Progenitor cell of endocrine pancreas (in vitro differentiated cells): ENCODE data around the gene LSS. TPM values are rescaled to one million over a fixed set of nuclear protein-coding genes. Genes with fewer than 3 reads are reported as not detected.
A peak's percentile ranks its signal among the peaks of the same experiment; 100 is the strongest.

ENCODE experiments used
- DNase-seq: peaks from one replicate; pipeline ENCODE4 v3.0.0; 2021; ENCODE audit warnings: low spot score; ENCODE audit not compliant: unreplicated experiment
- H3K27ac Mint-ChIP-seq: 2 replicates; pipeline ENCODE4 v1.8.0; 2021; ENCODE audit warnings: mild to moderate bottlenecking, moderate library complexity, mixed read lengths
- H3K27me3 Mint-ChIP-seq: 2 replicates; pipeline ENCODE4 v1.8.0; 2021; ENCODE audit warnings: mixed read lengths
- H3K36me3 Mint-ChIP-seq: 2 replicates; pipeline ENCODE4 v1.8.0; 2022; ENCODE audit warnings: mixed read lengths; ENCODE audit not compliant: insufficient read depth
- H3K4me1 Mint-ChIP-seq: 2 replicates; pipeline ENCODE4 v1.8.0; 2021; ENCODE audit warnings: low read depth, mixed read lengths
- H3K4me3 Mint-ChIP-seq: 2 replicates; pipeline ENCODE4 v1.8.0; 2021; ENCODE audit warnings: low read depth, mild to moderate bottlenecking, moderate library complexity, mixed read lengths
- H3K9me3 Mint-ChIP-seq: 2 replicates; pipeline ENCODE4 v1.8.0; 2021; ENCODE audit warnings: low read depth, mixed read lengths
- total RNA-seq: library from RNA; stranded (reverse); gene quantifications from 2 replicates; pipeline ENCODE4 v1.2.1, GENCODE V29; 2021
- TF ChIP-seq, protein P1 (sequence below): fragments of 200-600 bp; sonication (generic); IDR thresholded peaks from one replicate; pipeline ENCODE4 v1.5.0; 2021; ENCODE audit warnings: antibody characterized with exemption, mild to moderate bottlenecking; ENCODE audit not compliant: unreplicated experiment

Gene LSS
- total RNA-seq, 1 donor from 2014 or later: 145 TPM

DNA sequence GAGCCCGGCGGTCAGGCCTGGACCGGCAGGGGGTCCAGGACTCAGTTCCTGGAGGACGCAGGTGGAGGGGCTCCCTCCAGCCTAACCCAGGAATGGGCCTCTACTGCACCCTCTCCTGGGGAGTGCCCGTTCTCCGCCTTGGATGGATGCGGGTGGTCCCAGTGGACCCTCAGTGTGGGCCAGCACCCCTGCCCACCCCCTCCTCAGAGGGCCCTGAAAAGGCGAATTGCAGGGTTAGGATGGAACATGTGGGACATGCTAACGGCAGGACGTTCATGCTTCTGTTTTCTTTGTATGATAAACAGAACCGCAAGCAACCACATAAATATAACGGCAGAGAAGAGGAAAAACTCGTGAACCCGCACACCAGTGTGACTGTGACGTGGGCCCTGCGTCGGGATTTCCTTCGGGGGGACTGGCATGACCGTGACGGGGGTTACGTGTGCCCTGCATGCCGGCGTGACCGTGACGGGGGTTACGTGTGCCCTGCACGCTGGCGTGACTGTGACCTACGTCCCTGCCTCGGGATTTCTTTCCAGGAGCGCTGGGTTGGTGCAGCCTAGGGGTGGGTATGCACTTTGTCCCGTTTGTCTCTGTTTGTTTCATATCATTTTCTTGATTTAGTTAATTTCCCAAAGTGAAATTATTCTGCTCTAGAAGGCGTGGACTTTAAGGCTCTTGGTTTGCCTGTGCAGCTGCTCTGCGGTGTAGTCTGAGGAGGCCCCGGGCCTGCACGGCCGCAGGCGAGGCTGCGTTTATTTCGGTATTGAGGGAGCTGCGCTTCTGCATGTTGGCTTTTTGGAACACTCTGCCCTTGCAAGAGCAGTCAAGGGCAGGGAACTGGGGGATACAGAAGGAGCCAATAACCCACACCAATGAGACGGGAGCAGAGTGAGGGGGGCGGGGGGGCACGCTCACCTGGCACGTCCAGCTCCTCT lies 76.3 kb downstream of the LSS start:
- Mint-ChIP-seq H3K9me3 (no peaks in the 10 kb centered on the region), H3K4me1 (peaks cover 15% of the 10 kb centered on the region), H3K27ac (peak overlapping the region; percentile 69), H3K36me3 (no peaks in the 10 kb centered on the region), H3K27me3 (no peaks in the 10 kb centered on the region), H3K4me3 (no peak overlapping the region)
- peak; percentile 5 for DNase-seq
- TF ChIP-seq, protein P1, sequence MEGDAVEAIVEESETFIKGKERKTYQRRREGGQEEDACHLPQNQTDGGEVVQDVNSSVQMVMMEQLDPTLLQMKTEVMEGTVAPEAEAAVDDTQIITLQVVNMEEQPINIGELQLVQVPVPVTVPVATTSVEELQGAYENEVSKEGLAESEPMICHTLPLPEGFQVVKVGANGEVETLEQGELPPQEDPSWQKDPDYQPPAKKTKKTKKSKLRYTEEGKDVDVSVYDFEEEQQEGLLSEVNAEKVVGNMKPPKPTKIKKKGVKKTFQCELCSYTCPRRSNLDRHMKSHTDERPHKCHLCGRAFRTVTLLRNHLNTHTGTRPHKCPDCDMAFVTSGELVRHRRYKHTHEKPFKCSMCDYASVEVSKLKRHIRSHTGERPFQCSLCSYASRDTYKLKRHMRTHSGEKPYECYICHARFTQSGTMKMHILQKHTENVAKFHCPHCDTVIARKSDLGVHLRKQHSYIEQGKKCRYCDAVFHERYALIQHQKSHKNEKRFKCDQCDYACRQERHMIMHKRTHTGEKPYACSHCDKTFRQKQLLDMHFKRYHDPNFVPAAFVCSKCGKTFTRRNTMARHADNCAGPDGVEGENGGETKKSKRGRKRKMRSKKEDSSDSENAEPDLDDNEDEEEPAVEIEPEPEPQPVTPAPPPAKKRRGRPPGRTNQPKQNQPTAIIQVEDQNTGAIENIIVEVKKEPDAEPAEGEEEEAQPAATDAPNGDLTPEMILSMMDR: no peak

DNA sequence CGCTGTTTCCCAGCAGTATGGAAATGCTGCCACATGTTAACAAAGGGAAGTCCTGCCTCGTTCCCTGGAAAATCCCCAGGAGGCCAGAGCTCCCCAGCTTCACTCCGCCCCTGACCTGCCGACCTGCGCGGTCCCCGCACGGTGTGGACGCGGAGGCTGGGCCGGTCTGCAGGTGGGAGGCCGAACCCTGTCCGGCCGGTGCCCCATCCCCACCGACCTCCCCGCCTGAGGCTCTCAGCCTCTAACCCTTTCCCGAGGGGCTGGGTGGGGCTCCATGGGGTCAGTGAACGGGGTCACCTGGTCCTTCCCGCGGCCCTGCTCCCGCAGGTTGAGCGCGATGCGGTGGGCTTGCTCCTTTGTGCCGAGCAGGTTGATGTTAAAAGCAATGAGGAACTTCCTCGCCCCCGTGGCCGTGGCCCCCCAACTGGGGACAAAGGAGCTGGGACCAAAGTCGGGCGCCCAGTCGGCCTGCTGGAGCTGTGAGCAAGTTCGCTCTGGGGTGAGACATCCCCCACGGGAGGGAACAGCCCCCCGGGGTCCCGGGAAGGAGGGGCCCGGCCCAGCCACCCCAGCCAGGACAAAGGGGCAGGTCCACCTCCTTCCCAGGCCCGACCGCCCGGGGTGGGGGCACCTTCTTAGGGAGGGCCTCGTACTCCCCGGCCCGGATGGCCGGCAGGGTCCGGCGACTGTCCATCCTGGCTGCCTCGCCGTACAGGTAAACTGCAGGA lies 77.1 kb downstream of the LSS start:
- Mint-ChIP-seq H3K36me3 (peaks cover 1% of the 10 kb centered on the region), H3K27me3 (no peaks in the 10 kb centered on the region), H3K9me3 (no peaks in the 10 kb centered on the region), H3K4me1 (peaks cover 16% of the 10 kb centered on the region), H3K27ac (no peak overlapping the region), H3K4me3 (no peak overlapping the region)
- no peak for DNase-seq
- TF ChIP-seq, protein P1: no peak

DNA sequence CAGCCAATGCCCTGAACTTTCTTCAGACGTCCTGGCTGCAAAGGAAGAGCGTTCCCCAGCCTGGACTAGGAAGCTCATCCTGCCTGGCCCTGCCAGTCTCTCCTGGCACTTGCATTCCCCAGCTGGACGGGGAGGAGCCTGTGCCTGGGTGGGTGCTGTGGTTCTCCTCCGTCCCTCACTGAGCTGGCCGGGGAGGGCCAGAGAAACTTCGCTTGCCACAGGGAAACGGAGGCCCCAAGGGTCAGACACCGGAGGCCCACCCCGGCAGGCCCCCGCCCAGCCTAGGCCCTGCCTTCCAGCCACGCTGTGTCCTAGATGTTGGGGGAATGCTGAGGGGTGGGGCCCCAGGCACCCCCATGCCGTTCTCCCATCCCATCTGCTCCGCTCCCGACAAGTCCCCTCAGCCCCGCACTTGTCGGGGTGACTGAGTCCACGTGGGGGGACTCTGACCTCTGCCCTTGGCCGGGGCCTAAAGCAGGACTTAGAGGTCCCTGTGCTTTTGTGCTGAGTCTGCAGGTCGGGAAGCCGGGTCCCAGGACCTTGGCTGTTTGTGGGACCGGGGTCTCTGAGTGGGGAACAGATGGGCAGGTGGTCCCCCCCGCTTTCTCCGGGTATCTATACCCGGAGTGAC lies 78.0 kb downstream of the LSS start:
- Mint-ChIP-seq H3K9me3 (no peaks in the 10 kb centered on the region), H3K27ac (no peak overlapping the region), H3K4me3 (no peak overlapping the region), H3K4me1 (peaks cover 10% of the 10 kb centered on the region), H3K27me3 (no peaks in the 10 kb centered on the region), H3K36me3 (peaks cover 1% of the 10 kb centered on the region)
- no peak for DNase-seq
- TF ChIP-seq, protein P1: no peak

DNA sequence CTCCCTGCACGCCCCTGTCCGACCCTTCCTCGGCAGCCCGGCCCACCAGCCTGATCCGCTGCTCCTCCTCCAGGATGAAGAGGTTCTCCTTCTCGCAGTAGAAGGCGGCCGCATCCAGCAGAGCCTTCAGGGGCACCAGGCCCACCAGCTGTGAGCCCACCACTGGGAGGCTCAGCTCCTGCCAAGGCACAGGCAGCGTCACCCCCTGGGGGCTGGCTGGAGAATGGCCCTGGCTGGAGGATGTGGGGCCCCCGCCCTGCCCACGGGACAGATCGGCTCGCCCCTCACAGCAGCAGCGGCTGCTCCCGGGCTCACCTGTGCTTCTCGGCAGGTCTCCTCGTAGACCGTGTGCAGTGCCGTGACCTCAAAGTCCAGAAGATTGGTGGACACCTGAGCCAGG lies 78.5 kb downstream of the LSS start:
- Mint-ChIP-seq H3K36me3 (peaks cover 1% of the 10 kb centered on the region), H3K27ac (no peak overlapping the region), H3K9me3 (no peaks in the 10 kb centered on the region), H3K4me3 (no peak overlapping the region), H3K4me1 (peaks cover 8% of the 10 kb centered on the region), H3K27me3 (no peaks in the 10 kb centered on the region)
- TF ChIP-seq, protein P1: no peak
- no peak for DNase-seq
